HFFc6 (cell line): ENCODE results near the gene PRADC1. TPM values are rescaled to one million over a fixed set of nuclear protein-coding genes. Genes with fewer than 3 reads are reported as not detected.
A peak's percentile ranks its signal among the peaks of the same experiment; 100 is the strongest.

Source experiments
- DNase-seq: peaks from one replicate; pipeline ENCODE4 v3.0.0-alpha.2; 2018
- H3K27ac Mint-ChIP-seq: 2 replicates; pipeline ENCODE4 v1.8.0; 2020; ENCODE audit warnings: mild to moderate bottlenecking, mixed read lengths
- H3K27me3 Mint-ChIP-seq: 2 replicates; pipeline ENCODE4 v1.8.0; 2021; ENCODE audit warnings: mild to moderate bottlenecking, moderate library complexity, mixed read lengths; ENCODE audit not compliant: insufficient read depth
- H3K36me3 Mint-ChIP-seq: 2 replicates; pipeline ENCODE4 v1.8.0; 2021; ENCODE audit warnings: low read depth, mixed read lengths
- H3K4me1 Mint-ChIP-seq: 2 replicates; pipeline ENCODE4 v1.8.0; 2020; ENCODE audit warnings: low read depth, mixed read lengths
- H3K4me3 Mint-ChIP-seq: 2 replicates; pipeline ENCODE4 v1.8.0; 2020; ENCODE audit warnings: mild to moderate bottlenecking, moderate library complexity, mixed read lengths
- H3K9me3 Mint-ChIP-seq: 2 replicates; pipeline ENCODE4 v1.8.0; 2020; ENCODE audit warnings: mild to moderate bottlenecking, mixed read lengths
- CTCF ChIP-seq: fragments of 200-600 bp; sonication (generic); IDR thresholded peaks from 2 replicates; pipeline ENCODE4 v1.5.0; 2021; ENCODE audit warnings: antibody characterized with exemption, mild to moderate bottlenecking
- total RNA-seq, 6 experiments: library from RNA; stranded (reverse); fragmentation: NEBNext Ultra II Directional; extraction: Animal tissue kit (Norgen Biotek cat#: 25700); gene quantifications; 2 replicates in 1 of 6; 3 replicates in 5 of 6; pipeline ENCODE4 v1.2.3, GENCODE V29; 2021

Gene PRADC1
- total RNA-seq, 6 experiments from 2014 or later, result 27.5 to 38.7 (median 31.7) TPM

GRCh38 chr2:73249636-73250035 is 16.6 kb upstream of the PRADC1 start:
- no peak for TF ChIP-seq CTCF
- Mint-ChIP-seq H3K36me3 (peaks cover 53% of the 10 kb centered on the region), H3K27ac (no peak overlapping the region), H3K9me3 (no peaks in the 10 kb centered on the region), H3K4me1 (peaks cover 15% of the 10 kb centered on the region), H3K27me3 (no peaks in the 10 kb centered on the region), H3K4me3 (no peak overlapping the region)
- DNase-seq, result no peak

- H3K9me3 Mint-ChIP-seq, result no peaks in the 10 kb centered on the region
- peaks cover 52% of the 10 kb centered on the region for H3K36me3 Mint-ChIP-seq
- no peak for DNase-seq
- H3K27ac Mint-ChIP-seq, result no peak overlapping the region
- no peaks in the 10 kb centered on the region for H3K27me3 Mint-ChIP-seq
- peaks cover 34% of the 10 kb centered on the region for H3K4me1 Mint-ChIP-seq
- no peak overlapping the region for H3K4me3 Mint-ChIP-seq
- no peak for TF ChIP-seq CTCF
Observed at GRCh38 chr2:73246850-73247249, 13.8 kb upstream of the PRADC1 start.

GRCh38 chr2:73244580-73244979 is 11.5 kb upstream of the PRADC1 start:
- no peak for TF ChIP-seq CTCF
- peak overlapping the region; percentile 47; the same call in 1 of the 2 replicates for H3K27ac Mint-ChIP-seq
- H3K27me3 Mint-ChIP-seq, result no peaks in the 10 kb centered on the region
- no peak for DNase-seq
- H3K4me1 Mint-ChIP-seq, result peaks cover 40% of the 10 kb centered on the region
- peaks cover 43% of the 10 kb centered on the region for H3K36me3 Mint-ChIP-seq
- no peak overlapping the region for H3K4me3 Mint-ChIP-seq
- H3K9me3 Mint-ChIP-seq, result no peaks in the 10 kb centered on the region

GRCh38 chr2:73243884-73244570 is 11.0 kb upstream of the PRADC1 start:
- Mint-ChIP-seq H3K4me3 (no peak overlapping the region), H3K27me3 (no peaks in the 10 kb centered on the region), H3K27ac (peak overlapping the region; percentile 47), H3K4me1 (peaks cover 46% of the 10 kb centered on the region), H3K36me3 (peaks cover 38% of the 10 kb centered on the region), H3K9me3 (no peaks in the 10 kb centered on the region)
- DNase-seq, result peak; percentile 82
- no peak for TF ChIP-seq CTCF

- peaks cover 66% of the 10 kb centered on the region for H3K4me1 Mint-ChIP-seq
- H3K9me3 Mint-ChIP-seq, result no peaks in the 10 kb centered on the region
- peak overlapping the region; percentile 8; the same call in 1 of the 2 replicates for H3K27ac Mint-ChIP-seq
- no peak overlapping the region for H3K4me3 Mint-ChIP-seq
- no peak for TF ChIP-seq CTCF
- peaks cover 21% of the 10 kb centered on the region for H3K36me3 Mint-ChIP-seq
- DNase-seq, result peak; percentile 30
- H3K27me3 Mint-ChIP-seq, result no peaks in the 10 kb centered on the region
Observed at GRCh38 chr2:73239776-73240175, 6.7 kb upstream of the PRADC1 start.
